ENCODE data around the gene FNTB.

FNTB gene, protein sequence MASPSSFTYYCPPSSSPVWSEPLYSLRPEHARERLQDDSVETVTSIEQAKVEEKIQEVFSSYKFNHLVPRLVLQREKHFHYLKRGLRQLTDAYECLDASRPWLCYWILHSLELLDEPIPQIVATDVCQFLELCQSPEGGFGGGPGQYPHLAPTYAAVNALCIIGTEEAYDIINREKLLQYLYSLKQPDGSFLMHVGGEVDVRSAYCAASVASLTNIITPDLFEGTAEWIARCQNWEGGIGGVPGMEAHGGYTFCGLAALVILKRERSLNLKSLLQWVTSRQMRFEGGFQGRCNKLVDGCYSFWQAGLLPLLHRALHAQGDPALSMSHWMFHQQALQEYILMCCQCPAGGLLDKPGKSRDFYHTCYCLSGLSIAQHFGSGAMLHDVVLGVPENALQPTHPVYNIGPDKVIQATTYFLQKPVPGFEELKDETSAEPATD

DNA sequence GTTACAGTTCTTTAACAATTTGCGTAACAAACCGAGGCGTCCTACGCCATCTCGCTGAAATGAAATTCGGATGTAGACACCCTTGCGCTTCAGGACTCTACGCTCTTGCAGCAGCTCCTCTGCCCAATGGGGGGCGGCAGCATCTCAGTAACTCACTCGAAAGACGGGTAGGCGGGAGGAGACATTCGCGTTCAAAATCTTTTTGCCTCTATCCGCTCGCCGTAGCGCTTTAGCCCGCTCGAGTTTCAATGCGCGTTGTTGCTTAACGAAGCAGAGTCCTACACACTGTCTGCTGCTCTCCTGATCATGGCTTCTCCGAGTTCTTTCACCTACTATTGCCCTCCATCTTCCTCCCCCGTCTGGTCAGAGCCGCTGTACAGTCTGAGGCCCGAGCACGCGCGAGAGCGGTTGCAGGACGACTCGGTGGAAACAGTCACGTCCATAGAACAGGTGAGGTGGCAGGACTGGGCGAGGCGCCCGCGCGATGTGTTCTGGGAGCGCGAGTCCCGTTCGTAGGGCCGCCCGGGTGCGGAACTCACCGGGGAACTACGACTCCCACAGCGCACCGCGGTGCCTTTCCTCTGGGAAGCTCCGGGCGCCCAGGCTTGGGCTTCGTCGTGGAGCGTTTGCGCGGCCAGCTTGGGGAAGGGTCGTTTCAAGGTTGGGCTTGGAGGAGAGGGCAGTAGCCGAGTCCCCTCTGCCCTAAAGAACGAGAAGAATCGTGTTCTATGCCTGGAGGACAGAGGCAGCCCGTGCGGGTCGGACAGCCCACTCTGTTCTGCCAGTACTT lies at the start of gene FNTB:
FNTB (plus strand) TSS at position 248 of the 790 bp plus-strand sequence; CDS start at position 307, 59 bp downstream.
- peak; percentile 96 for DNase-seq

DNA sequence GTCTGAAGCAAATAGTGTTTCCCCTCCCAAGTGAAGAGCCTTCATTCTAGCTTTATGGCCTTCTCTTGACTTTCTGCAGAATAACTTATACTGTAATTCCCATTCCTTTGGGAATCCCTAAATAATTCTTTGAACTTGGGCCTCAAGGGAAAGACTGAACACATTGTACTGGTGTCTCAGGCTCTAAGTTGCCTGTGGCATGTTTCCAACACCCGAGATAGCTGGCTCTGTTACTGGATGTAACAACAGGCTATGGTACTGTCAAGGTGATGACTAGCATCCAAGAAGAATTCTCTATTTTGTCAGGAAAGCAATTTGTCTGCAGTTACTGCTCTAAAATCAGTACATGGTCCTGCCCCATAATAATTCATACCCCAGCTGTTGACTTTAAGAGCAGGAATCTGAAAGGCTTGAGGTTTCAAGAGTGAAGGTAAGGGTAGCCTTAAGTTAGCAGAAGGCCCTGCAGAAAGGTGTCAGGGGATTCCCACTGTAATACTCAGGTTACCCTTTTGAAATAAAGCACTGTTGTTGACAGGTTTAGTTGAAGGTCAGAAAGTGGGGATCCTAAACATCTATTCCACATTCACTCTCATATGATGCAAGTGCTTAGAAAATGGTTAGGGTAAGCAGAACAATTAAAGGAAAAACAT lies 49.4 kb upstream of the FNTB start:
- DNase-seq: no peak

DNA sequence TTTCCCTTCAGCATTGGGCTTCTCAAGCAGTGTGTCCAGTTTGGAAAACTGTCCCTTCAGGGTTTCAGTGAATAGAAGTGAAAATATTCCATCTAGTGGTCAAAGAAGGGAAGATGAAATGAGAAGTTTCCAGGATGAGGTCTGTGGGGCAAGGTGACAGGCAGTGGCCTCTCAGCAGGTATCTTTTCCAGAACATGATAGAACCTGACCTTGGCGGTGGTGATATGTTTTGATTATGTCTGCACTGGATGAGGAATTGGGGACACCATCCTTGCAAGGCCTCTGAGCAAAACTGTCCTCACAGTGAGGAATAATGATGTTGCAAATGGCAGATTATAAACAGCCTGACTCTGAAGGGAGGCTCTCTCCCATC lies 48.9 kb upstream of the FNTB start:
- DNase-seq: no peak

DNA sequence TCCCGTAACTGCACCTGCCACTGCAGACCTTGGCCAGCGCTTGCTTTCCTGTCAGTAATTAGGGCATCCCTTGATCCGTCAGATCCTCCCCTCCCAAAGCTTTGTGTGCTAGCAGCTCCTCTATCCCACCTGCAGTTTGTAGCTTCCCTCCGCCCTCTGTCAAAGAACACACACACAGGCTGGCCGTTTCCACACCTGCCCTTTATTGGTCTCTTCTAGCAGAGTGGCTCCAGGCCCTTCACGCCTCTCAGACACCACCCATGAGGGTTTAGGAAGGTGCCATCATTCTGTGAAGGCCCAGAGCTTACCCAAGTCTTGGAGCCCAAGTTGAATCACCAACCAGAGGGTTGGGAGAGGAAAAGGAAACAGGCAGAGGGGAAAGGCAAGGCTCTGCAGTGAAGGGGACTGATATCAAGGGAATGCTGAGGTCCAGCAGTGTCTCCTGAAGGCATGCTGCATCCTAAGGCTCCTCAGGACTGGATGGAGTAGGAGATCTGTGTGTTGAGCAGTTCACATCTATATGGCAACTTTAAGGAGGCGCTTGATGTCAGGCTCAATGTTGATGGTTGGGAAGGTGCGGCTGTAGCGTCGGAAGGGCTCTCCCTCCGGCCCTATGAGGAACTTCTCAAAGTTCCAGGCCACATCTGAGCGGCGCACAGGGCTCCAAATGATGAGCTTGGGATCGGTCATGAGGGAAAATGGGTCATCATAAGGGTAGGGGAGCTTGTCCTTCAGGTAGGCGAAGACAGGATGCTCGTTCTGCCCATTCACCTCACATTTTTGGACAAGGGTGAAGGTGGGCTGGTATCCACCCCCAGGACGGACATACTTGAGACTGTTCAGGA lies 47.5 kb upstream of the FNTB start:
- no peak for DNase-seq

DNA sequence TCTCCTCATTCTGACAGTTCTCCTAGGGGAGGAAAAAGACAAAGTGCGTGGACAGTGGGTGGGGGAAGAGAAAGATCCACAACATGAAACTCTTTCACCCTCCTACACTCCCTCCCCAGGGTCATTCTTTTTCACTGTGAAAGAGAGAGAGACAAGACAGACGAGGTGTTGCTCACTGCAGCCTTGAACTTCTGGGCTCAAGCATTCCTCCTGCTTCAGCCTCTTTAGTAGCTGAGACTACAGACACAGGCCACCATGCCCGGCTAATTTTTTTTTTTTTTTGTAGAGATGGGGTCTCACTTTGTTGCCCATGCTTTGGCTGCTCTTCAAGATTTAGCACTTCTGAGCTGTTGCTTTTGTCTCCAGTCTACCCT lies 46.9 kb upstream of the FNTB start:
- no peak for DNase-seq

DNA sequence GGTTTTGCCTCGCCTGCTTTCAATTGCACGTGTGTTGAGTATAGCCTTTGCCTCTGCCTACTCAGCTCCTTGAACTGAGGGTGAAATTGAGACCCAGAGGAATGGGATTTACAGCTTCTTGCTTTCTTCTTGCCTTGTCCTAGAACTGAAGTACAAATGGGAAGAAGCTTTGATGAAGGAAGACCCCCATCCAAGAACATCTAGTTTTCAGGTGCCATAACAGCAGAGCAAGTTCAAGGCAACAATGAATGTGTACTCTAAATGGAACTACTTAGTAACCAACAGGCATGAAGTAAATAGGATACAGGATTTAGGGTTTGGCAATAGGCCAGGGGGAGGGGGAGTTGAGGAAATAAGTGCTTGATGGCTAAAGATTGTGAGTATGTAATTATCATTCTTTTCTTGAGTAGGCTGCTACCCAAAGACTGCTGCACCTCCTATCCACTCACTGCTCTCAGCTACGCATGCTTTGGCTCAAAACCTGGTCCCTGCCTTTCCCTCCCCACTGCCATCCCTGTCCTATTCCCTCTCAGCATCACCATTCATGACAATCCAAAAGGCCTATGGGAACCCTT lies 46.3 kb upstream of the FNTB start:
- DNase-seq: no peak

DNA sequence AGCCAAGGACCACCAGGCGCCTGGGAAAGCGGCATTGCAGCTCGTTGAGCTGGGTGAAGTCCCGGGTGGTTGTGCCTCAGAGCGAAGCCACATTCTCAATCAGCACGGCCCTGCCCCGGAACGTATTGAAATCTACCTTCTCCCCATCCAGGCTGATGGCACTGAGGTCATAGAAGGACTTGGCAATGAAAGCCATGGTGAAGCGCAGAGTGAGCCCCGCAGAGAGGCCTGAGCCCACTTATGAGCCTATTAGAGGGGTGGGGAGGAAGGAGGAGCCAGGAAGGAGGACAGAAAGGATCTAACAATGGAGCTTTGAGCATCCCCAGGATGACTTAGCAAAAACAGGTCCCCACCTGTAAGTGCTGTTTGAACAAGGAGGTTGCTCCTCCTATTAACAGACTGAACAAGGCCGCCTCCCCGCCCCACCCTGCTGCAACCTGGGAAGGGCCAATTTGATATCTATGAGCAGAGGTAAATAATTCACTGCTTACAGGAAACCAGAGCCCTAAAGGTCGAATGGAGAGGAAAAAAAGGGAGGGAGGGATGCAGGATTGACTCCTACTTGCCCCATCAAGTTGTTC lies 44.1 kb upstream of the FNTB start, which contains the start of gene GPX2:
GPX2 (minus strand) TSS at position 215 of the 581 bp plus-strand sequence; CDS start at position 196, 19 bp downstream.
- no peak for DNase-seq

DNA sequence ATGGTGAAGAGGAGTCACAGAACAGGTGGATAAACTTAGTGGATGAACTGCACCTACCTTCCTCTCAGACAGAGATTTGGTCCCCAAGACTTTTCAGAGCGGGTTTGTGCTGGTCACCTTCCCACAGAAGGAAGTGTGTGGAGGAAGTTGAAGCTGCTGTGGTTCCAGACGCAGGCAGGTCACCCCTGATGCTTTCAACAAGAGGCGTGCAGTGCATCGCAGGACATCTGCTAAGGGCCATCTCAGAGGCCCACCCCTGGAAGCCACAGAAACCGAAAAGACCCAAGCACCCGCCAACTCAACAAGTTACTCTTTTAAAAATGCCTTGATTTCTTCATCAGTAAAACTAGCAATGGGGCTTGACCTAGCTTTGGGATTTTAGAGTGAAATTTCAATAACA lies 43.1 kb upstream of the FNTB start:
- DNase-seq: no peak

DNA sequence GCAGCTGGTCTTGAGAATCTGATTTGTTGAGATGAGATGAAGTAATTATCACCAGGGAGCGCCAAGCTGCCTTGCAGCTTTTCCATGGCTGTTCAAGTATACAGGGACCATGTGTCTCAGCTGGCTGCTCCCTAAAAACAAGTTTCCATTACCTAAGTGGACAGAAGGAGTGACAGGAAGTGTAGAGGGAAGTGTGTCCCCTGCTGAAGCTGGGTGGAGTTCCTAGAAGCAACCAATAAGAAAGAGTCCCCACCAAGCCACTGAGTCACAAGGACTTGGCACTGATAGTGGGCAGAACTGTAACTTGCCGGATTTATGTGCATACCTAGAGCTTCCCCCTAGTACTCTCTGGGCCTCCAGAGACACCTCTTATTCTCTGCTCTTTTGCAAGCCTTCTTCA lies 42.7 kb upstream of the FNTB start:
- DNase-seq: no peak

DNA sequence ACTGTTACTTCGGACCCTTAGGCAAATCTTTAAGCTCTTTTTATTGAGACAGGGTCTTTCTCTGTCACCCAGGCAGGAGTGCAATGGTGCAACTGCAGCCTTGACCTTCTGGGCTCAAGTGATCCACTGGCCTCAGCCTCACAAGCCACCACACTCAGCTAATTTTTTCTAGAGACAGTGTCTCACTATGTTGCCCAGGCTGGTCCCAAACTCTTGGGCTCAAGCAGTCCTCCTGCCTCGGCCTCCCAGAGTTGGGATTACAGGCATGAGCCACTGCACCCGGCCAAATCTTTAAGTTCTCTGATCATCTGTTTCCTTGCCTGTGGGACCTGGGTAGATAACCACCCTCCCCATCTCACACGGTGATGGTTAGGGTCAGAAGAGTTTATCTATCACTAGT lies 41.8 kb upstream of the FNTB start:
- DNase-seq: no peak

DNA sequence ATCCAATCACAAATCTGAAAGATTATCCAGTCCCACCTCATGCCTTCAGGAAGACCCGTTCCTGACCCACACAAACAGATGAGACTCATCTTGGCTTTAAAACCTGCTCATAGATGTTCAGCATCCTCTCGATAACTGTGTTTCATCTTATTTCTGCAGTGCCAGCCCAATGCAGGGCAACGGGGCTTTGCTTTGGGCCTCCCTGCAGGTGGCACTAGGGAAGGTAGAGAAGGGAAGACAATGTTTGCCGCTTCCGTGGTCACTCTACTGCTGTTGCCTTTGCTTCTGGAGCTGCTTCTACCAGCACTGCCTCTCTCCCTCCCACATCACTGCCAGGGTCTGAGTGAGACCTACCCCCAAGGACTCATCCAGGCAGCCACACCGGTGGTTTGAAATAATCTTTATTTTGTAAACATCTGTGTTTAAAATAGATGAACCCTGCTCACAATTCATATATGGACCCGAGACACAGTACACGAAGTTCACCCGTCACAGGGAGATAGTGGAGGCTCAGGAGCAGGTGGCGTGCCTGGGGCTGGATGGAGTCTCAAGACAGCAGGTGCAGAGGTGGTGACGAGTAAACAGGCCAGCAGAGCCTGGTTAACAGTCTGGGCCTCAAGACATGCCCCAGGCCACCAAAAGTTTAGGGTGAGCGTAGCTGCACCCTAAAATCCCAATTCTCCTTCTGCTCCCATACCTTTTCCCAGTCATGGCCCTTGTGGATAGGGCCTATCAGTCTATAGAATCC lies 41.1 kb upstream of the FNTB start:
- no peak for DNase-seq

DNA sequence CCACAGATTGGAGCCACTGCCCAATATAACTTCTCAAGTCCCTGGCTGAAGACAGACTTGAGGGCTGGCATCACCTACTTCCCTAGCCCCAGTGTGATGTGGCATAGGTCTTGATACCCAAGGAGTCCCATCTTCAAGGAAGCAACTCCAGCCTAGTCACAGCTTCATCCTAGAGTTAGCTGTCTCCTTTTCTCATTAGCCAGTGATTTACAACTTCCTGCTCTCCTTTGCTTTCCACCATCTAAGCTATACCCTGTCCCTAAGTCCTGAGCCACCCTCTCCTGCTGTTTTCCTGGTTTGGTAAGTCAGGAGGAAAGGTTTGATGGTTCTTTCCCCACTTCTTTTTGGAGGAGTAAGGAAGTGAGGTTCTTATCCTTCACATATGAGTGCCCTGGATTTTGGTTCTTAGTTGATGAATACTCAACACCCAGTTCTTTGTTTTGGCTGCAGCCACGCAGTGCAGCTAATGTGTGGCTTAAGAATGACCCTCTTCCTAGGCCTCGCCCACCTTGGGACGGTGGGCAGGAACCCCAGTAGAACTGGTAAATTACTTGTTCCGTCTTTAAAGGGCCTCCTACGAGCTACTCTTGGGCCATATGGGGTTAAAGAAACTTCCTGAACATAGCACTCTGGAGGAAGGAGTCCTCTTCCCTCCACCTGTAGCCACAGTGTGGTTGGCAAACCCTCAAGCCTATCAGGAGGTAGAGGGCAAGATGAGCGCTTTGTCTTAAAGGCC lies 40.2 kb upstream of the FNTB start:
- DNase-seq: no peak

DNA sequence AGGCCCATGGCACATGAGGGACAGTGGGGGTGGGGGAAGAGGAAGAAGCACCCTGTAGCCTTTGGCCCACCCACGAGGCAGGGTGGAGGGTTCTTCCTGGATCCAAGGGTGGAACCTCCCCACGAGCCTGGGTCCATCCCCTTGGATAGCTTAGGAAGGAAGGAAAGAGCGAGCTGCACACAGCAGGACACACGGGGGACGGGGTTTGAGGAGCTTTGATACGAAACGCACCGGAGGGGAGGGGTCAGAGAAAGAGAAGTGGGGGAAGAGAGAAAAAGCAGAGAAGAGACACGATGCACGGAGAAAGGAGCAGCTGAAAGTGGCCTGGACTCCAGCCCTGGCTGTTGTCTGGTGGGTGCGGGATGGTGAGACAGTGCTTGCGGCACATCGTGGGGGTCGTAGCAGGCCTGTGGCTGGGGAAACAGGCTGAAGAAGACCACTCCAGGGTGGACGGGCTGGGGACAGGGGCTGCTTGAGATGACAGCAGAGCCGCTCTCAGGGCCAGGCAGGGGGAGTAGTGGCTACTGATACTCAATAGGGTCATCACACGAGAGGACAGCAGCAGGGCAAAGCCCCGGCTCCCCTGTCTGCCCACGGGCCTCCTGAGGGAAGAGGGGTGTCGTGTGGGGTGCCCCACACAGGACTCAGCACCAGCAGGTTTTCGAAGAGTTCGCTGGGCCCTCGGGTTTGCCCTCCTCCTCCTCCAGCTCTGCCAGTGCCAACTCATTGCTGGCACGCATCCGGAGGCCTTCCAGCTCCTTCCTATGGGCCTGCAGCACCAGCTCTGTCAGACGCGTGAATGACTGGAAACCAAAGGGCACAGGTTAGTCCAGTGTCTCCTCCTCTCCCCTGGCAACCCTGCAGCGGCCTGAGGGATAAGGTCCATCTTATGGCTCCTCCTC lies 38.7 kb upstream of the FNTB start:
- no peak for DNase-seq

DNA sequence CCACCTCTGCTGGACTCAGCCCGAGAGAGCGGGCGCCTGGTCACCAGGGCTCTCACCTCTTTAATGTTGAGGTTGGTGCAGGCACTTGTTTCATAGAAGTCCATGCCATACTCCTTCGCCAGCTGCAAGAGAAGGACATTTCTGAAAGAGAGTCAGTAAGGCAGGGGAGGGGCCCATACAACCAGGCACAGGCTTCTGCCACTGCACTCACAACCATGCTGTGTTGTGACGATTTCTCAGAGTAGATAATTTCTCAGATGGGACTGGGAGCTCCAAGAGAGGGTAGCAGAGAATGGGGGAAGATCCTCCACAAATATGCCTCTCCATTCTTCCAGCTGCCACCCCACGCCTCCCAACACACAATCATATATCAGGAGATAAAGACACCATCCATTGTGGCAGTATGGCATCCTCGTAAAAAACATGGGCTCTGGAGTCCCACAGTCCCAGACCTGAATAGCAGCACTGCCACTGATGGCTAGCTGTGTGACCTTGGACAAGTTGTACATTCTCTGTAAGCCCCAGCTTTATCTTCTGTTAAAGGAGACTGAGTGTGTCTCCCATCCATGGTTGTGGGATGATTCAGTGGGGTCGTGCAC lies 38.0 kb upstream of the FNTB start:
- DNase-seq: no peak

DNA sequence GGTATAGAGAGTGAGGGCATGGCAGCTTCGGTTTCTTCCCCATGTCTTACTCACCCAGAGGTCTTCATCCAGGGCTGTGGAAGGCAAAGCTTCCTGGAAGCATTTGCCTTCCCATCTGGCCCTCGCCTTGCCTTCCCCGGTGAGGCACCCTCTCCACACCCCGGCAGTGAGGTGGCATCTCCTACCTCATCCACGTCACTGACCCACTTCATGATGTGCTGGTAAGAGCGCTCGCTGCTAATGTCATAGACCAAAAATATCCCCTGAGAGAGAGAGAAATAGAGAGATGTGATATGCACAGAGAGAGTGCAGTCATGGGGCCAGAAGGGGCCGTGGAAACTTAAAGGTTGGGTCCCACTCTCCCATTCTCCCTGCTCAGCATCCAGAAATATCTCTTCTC lies 35.8 kb upstream of the FNTB start:
- DNase-seq: no peak

DNA sequence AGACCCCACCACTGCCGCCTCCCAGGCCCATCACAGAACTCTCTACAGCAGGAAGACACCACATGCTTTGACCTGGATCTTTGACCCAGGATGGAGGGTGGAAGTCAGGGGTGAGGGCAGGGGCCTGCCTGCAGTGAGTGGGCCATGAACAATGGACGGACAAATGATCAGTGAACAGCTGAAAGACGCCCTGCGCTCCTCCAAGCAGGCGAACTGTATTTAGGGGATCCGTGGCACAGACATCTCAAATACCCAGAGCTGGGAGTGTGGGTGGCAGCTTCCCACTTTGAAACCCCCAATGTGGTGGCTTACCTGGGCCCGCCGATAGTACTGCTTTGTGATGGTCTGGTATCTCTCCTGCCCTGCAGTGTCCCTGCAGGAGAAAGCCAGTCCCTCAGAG lies 35.4 kb upstream of the FNTB start:
- DNase-seq: no peak

DNA sequence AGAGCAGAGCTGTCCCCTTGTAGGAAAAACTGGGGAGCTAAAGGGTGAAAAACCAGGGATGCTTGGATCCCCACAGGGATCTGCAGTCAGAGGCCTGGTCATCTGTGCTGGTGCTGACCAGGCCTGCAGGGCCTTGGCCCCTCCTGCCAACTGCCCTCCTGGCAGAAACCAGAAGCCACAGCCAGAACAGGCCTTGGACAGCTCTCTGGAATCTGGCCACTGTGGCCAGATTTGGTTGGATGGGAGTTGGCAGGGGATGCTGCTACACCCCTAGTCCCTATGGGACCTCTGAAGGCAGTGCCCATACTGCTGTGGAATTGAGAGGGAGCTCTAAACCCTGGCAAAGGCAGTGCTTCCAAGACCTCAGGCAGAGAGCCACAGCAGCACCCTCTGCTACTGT lies 35.0 kb upstream of the FNTB start:
- no peak for DNase-seq

DNA sequence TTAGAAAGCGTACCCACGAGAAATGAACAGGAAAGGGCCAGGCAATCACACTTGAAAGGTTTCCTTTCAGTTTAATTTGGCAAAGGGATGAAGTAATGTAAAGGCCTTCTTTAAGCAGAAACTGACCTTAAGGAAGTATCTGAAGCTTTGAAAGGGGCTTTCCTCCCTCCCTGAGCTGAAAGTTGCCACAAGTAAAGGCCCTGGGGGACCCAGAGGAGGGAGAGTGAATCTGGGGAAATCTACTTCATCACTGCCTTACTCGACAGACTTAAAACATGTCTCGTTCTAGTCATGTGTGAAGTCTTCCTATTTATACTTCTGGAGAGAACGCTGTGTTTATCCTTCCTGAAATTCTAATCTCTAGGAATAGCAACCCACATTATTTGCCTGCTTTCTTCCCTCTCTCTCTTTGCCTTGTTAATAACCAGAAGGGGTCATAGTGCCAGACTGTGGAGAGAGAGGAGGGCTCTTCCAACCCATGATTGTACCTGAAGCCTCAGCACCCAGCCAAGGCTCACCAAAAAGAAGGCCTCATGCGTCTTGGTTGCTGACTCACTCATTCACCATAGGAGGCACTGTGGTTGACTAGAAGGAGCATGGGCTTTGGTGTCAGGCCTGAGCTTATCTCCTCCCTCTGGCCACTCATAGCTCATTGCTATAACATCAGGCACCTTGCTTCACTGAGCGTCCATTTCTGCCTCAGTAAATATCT lies 33.9 kb upstream of the FNTB start:
- no peak for DNase-seq

All from CD4-positive, alpha-beta T cell treated with Interleukin-17A for 1 hour (primary cell).